Measurements from ENCODE around the gene EXOC4.

EXOC4 gene

GRCh38 chr7:133391206-133391605 is 138.3 kb downstream of the EXOC4 start:
- Histone ChIP-seq H3K4me3 (ENCODE audit: low read length) (no peak overlapping the region), H3K9ac (ENCODE audit: low read depth, low read length) (no peak overlapping the region), H3K9me3 (ENCODE audit: insufficient read depth, low read depth, low read length) (no peaks in the 10 kb centered on the region), H3K27me3 (ENCODE audit: insufficient read depth, low read length) (no peaks in the 10 kb centered on the region), H3K27ac (ENCODE audit: low read depth, low read length) (no peak overlapping the region), H3K36me3 (ENCODE audit: insufficient read depth, low read length) (no peaks in the 10 kb centered on the region), H3K4me1 (ENCODE audit: insufficient read depth, low read length) (peaks cover 12% of the 10 kb centered on the region)
- 94% methylated on average over 11 of the region's 11 CpGs for WGBS

GRCh38 chr7:133394369-133394768 is 141.5 kb downstream of the EXOC4 start:
- 83% methylated on average over 1 of the region's 1 CpG for WGBS
- Histone ChIP-seq H3K36me3 (ENCODE audit: insufficient read depth, low read length) (no peaks in the 10 kb centered on the region), H3K9me3 (ENCODE audit: insufficient read depth, low read depth, low read length) (no peaks in the 10 kb centered on the region), H3K4me1 (ENCODE audit: insufficient read depth, low read length) (peaks cover 21% of the 10 kb centered on the region), H3K9ac (ENCODE audit: low read depth, low read length) (no peak overlapping the region), H3K4me3 (ENCODE audit: low read length) (no peak overlapping the region), H3K27ac (ENCODE audit: low read depth, low read length) (no peak overlapping the region), H3K27me3 (ENCODE audit: insufficient read depth, low read length) (no peaks in the 10 kb centered on the region)

GRCh38 chr7:133395551-133395950 is 142.7 kb downstream of the EXOC4 start:
- no peak overlapping the region for H3K27ac ChIP-seq (ENCODE audit: low read depth, low read length)
- WGBS = 95% methylated on average over 1 of the region's 1 CpG
- no peaks in the 10 kb centered on the region for H3K9me3 ChIP-seq (ENCODE audit: insufficient read depth, low read depth, low read length)
- H3K36me3 ChIP-seq (ENCODE audit: insufficient read depth, low read length) = no peaks in the 10 kb centered on the region
- peaks cover 21% of the 10 kb centered on the region for H3K4me1 ChIP-seq (ENCODE audit: insufficient read depth, low read length)
- no peaks in the 10 kb centered on the region for H3K27me3 ChIP-seq (ENCODE audit: insufficient read depth, low read length)
- H3K9ac ChIP-seq (ENCODE audit: low read depth, low read length) = no peak overlapping the region
- no peak overlapping the region for H3K4me3 ChIP-seq (ENCODE audit: low read length)

- Histone ChIP-seq H3K27me3 (ENCODE audit: insufficient read depth, low read length) (no peaks in the 10 kb centered on the region), H3K9ac (ENCODE audit: low read depth, low read length) (no peak overlapping the region), H3K4me1 (ENCODE audit: insufficient read depth, low read length) (peaks cover 28% of the 10 kb centered on the region), H3K27ac (ENCODE audit: low read depth, low read length) (no peak overlapping the region), H3K4me3 (ENCODE audit: low read length) (no peak overlapping the region), H3K9me3 (ENCODE audit: insufficient read depth, low read depth, low read length) (no peaks in the 10 kb centered on the region), H3K36me3 (ENCODE audit: insufficient read depth, low read length) (no peaks in the 10 kb centered on the region)
- WGBS = 80% methylated on average over 2 of the region's 3 CpGs
Observed at GRCh38 chr7:133398506-133398905, 145.6 kb downstream of the EXOC4 start.

- H3K4me3 ChIP-seq (ENCODE audit: low read length) = no peak overlapping the region
- H3K27me3 ChIP-seq (ENCODE audit: insufficient read depth, low read length) = no peaks in the 10 kb centered on the region
- H3K4me1 ChIP-seq (ENCODE audit: insufficient read depth, low read length) = peaks cover 28% of the 10 kb centered on the region
- no peaks in the 10 kb centered on the region for H3K36me3 ChIP-seq (ENCODE audit: insufficient read depth, low read length)
- H3K27ac ChIP-seq (ENCODE audit: low read depth, low read length) = no peak overlapping the region
- 87% methylated on average over 1 of the region's 1 CpG for WGBS
- H3K9ac ChIP-seq (ENCODE audit: low read depth, low read length) = no peak overlapping the region
- no peaks in the 10 kb centered on the region for H3K9me3 ChIP-seq (ENCODE audit: insufficient read depth, low read depth, low read length)
Observed at GRCh38 chr7:133401225-133401624, 148.3 kb downstream of the EXOC4 start.

- WGBS = 95% methylated on average over 2 of the region's 2 CpGs
- no peak overlapping the region for H3K4me3 ChIP-seq (ENCODE audit: low read length)
- H3K9ac ChIP-seq (ENCODE audit: low read depth, low read length) = no peak overlapping the region
- H3K4me1 ChIP-seq (ENCODE audit: insufficient read depth, low read length) = no peaks in the 10 kb centered on the region
- H3K27ac ChIP-seq (ENCODE audit: low read depth, low read length) = no peak overlapping the region
- H3K36me3 ChIP-seq (ENCODE audit: insufficient read depth, low read length) = no peaks in the 10 kb centered on the region
- H3K27me3 ChIP-seq (ENCODE audit: insufficient read depth, low read length) = no peaks in the 10 kb centered on the region
- no peaks in the 10 kb centered on the region for H3K9me3 ChIP-seq (ENCODE audit: insufficient read depth, low read depth, low read length)
Observed at GRCh38 chr7:133408212-133408611, 155.3 kb downstream of the EXOC4 start.

- Histone ChIP-seq H3K27ac (ENCODE audit: low read depth, low read length) (no peak overlapping the region), H3K36me3 (ENCODE audit: insufficient read depth, low read length) (no peaks in the 10 kb centered on the region), H3K27me3 (ENCODE audit: insufficient read depth, low read length) (no peaks in the 10 kb centered on the region), H3K4me1 (ENCODE audit: insufficient read depth, low read length) (no peaks in the 10 kb centered on the region), H3K9ac (ENCODE audit: low read depth, low read length) (no peak overlapping the region), H3K4me3 (ENCODE audit: low read length) (no peak overlapping the region), H3K9me3 (ENCODE audit: insufficient read depth, low read depth, low read length) (no peaks in the 10 kb centered on the region)
- 90% methylated on average over 1 of the region's 2 CpGs for WGBS
Observed at GRCh38 chr7:133409421-133409820, 156.5 kb downstream of the EXOC4 start.

GRCh38 chr7:133409966-133410365 is 157.1 kb downstream of the EXOC4 start:
- Histone ChIP-seq H3K27ac (ENCODE audit: low read depth, low read length) (no peak overlapping the region), H3K9me3 (ENCODE audit: insufficient read depth, low read depth, low read length) (no peaks in the 10 kb centered on the region), H3K4me1 (ENCODE audit: insufficient read depth, low read length) (no peaks in the 10 kb centered on the region), H3K36me3 (ENCODE audit: insufficient read depth, low read length) (no peaks in the 10 kb centered on the region), H3K27me3 (ENCODE audit: insufficient read depth, low read length) (no peaks in the 10 kb centered on the region), H3K4me3 (ENCODE audit: low read length) (no peak overlapping the region), H3K9ac (ENCODE audit: low read depth, low read length) (no peak overlapping the region)
- 95% methylated on average over 1 of the region's 1 CpG for WGBS

GRCh38 chr7:133411395-133411794 is 158.5 kb downstream of the EXOC4 start:
- Histone ChIP-seq H3K4me1 (ENCODE audit: insufficient read depth, low read length) (no peaks in the 10 kb centered on the region), H3K9ac (ENCODE audit: low read depth, low read length) (no peak overlapping the region), H3K4me3 (ENCODE audit: low read length) (no peak overlapping the region), H3K36me3 (ENCODE audit: insufficient read depth, low read length) (no peaks in the 10 kb centered on the region), H3K9me3 (ENCODE audit: insufficient read depth, low read depth, low read length) (no peaks in the 10 kb centered on the region), H3K27ac (ENCODE audit: low read depth, low read length) (no peak overlapping the region), H3K27me3 (ENCODE audit: insufficient read depth, low read length) (no peaks in the 10 kb centered on the region)
- WGBS = 83% methylated on average over 1 of the region's 2 CpGs

GRCh38 chr7:133412942-133413341 is 160.1 kb downstream of the EXOC4 start:
- H3K9ac ChIP-seq (ENCODE audit: low read depth, low read length) = no peak overlapping the region
- no peak overlapping the region for H3K4me3 ChIP-seq (ENCODE audit: low read length)
- no peaks in the 10 kb centered on the region for H3K27me3 ChIP-seq (ENCODE audit: insufficient read depth, low read length)
- no peak overlapping the region for H3K27ac ChIP-seq (ENCODE audit: low read depth, low read length)
- H3K36me3 ChIP-seq (ENCODE audit: insufficient read depth, low read length) = no peaks in the 10 kb centered on the region
- 85% methylated on average over 3 of the region's 3 CpGs for WGBS
- H3K4me1 ChIP-seq (ENCODE audit: insufficient read depth, low read length) = no peaks in the 10 kb centered on the region
- H3K9me3 ChIP-seq (ENCODE audit: insufficient read depth, low read depth, low read length) = no peaks in the 10 kb centered on the region

- WGBS = 85% methylated on average over 1 of the region's 1 CpG
- H3K9ac ChIP-seq (ENCODE audit: low read depth, low read length) = no peak overlapping the region
- no peaks in the 10 kb centered on the region for H3K9me3 ChIP-seq (ENCODE audit: insufficient read depth, low read depth, low read length)
- no peaks in the 10 kb centered on the region; the same call in 1 of the 2 replicates for H3K4me1 ChIP-seq (ENCODE audit: insufficient read depth, low read length)
- H3K27me3 ChIP-seq (ENCODE audit: insufficient read depth, low read length) = no peaks in the 10 kb centered on the region
- no peak overlapping the region for H3K4me3 ChIP-seq (ENCODE audit: low read length)
- H3K27ac ChIP-seq (ENCODE audit: low read depth, low read length) = no peak overlapping the region
- no peaks in the 10 kb centered on the region for H3K36me3 ChIP-seq (ENCODE audit: insufficient read depth, low read length)
Observed at GRCh38 chr7:133419041-133419440, 166.2 kb downstream of the EXOC4 start.

- H3K9ac ChIP-seq (ENCODE audit: low read depth, low read length) = no peak overlapping the region
- H3K27me3 ChIP-seq (ENCODE audit: insufficient read depth, low read length) = no peaks in the 10 kb centered on the region
- no peak overlapping the region for H3K27ac ChIP-seq (ENCODE audit: low read depth, low read length)
- H3K4me1 ChIP-seq (ENCODE audit: insufficient read depth, low read length) = peaks cover 17% of the 10 kb centered on the region
- H3K4me3 ChIP-seq (ENCODE audit: low read length) = no peak overlapping the region
- 97% methylated on average over 23 of the region's 23 CpGs for WGBS
- no peaks in the 10 kb centered on the region for H3K36me3 ChIP-seq (ENCODE audit: insufficient read depth, low read length)
- H3K9me3 ChIP-seq (ENCODE audit: insufficient read depth, low read depth, low read length) = no peaks in the 10 kb centered on the region
Observed at GRCh38 chr7:133423618-133424017, 170.7 kb downstream of the EXOC4 start.
